GM19099 (cell line): Measurements from ENCODE around the gene HS3ST6.

Experiments used
- POLR2A ChIP-seq: IDR thresholded peaks from 3 replicates; pipeline ENCODE4 v1.6.1; 2011; ENCODE audit warnings: low read depth; ENCODE audit not compliant: insufficient read length; ENCODE audit errors: extremely low read depth

HS3ST6 gene

DNA sequence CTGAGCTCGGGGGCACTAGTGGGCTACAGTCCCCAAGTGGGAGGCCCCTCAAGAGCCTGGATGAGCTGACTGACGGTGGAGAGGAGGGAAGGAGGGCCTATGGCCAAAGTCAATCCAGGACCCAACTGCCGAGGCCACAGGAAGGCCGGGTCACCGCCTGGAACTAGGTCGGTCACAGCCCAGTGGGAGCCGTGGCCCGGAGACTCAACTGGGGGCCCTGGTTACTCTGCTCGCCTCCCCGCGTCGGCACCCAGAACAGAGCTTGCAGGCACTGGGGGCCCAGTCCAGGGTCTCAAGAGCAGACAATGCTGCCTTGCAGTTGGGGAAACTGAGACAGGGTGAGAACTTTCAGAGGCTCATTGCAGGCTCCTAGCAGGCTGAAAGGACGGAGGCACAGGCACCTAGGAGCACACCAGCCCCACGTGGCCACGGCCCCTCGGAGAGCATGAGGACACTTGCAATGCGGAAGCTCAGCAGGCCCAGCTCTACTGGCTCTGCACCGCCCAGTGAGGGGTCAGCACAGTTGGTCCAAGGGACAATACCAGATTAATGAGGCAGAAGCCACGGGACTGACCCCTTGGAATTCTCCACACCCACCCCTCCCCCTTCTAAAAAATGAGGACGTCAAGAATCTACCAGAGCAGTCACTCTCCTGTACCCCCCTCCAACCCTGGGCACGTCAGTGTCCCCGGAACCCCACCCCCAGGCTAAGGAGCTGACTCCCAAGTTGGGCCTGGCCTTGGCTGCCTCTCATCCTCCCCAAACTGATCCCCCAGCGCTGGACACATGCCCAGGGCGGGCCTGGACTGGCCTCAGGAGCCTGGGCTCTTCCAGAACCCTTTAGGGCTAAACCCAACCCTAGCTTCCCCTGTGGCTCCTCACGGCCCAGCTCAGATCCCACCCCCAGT lies 2.2 kb downstream of the HS3ST6 start:
- no peak for TF ChIP-seq POLR2A

DNA sequence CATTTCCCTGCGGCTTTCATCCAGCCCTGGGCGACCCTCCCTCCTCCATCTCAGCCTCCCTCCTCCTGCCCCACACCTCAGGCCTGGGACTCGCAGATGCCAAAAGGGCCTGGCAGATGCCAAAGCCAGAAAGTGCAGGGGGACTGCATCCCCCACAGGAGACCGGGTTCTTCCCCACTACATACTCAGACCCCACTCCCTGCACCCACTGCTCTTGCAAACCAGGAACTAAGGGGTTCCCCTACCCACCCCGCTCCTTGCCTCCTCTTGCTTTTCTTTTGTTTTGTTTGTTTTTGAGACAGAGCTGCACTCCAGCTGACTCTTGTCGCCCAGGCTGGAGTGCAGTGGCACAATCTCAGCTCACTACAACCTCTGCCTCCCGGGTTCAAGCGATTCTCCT lies 3.2 kb downstream of the HS3ST6 start:
- no peak for TF ChIP-seq POLR2A

DNA sequence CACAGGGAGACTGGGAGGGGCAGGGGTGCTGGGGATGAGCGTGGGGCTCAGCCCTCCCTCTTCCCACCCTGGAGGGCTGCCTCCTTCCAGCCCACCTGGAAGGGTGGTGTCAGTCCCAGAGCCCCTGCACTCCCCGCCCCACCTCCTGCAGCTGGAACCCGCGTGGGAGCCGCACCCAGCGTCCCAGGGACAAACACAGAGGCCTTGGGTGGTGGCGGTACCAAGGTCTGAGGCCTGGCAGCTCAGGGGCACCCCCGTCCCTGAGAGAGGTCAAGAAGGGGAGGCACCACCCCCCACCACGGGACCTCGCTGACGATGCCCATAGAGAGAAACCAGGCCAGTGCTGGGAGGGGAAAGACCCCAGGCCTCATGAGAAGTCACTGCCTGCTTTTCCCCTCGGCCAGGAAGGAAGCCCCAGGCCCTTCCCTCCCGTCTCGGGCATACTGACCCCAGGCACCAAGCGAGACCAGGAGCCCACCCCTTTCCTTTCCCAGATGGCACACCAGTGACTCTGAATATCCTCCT lies 4.1 kb downstream of the HS3ST6 start:
- TF ChIP-seq POLR2A: no peak

DNA sequence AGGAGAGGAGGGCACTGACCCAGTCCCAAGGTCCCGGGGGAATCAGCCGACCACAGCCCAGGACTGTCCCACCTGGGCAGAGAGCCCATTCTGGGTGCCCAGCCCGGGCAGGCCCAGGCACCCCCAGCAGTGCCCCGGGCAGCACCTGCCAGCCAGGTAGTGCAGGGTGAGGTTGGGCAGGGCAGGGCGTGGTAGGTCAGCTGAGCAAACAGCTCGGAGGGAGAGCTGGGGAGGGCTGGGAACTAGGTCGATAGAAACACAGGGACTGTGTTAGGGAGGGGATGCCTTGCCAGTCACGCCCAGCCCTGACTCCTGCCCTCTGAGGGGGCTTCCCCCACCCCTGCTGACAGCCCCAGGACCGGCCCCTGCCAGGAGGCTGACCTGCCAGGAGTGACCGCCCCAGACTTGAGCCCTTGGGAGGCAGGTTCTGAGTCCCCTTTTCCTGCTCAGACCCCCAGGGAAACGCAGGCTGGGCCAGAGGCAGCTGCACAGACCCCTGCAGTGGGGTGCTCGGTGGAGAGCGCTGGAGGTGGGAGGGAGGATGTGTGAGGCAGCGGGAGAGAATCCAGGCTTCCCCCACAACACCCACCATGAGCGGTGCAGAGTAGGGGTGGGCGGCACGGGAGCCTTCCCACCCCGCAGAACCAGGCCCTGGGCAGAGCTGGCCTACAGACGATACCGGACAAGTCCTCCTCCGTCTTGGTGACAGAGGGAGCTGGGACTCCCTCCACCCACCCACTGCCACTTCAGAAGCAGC lies 4.7 kb downstream of the HS3ST6 start:
- no peak for TF ChIP-seq POLR2A

DNA sequence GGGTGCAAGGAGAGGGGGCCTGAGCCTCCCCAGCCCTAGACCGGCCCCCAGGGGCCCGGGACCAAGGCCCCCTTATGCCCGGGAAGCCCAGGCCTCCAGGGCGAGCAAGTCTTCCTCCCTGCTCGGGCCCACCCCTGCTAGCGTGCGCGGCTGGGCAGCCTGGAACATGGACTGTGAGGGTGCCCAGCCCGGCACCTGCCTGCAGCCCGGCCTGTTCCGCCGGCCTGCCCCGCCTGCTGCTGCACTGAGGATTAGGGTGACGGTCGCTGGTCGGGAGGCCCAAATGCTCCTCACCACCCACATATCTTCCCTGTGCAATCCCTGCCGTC lies 6.0 kb downstream of the HS3ST6 start:
- TF ChIP-seq POLR2A: no peak

DNA sequence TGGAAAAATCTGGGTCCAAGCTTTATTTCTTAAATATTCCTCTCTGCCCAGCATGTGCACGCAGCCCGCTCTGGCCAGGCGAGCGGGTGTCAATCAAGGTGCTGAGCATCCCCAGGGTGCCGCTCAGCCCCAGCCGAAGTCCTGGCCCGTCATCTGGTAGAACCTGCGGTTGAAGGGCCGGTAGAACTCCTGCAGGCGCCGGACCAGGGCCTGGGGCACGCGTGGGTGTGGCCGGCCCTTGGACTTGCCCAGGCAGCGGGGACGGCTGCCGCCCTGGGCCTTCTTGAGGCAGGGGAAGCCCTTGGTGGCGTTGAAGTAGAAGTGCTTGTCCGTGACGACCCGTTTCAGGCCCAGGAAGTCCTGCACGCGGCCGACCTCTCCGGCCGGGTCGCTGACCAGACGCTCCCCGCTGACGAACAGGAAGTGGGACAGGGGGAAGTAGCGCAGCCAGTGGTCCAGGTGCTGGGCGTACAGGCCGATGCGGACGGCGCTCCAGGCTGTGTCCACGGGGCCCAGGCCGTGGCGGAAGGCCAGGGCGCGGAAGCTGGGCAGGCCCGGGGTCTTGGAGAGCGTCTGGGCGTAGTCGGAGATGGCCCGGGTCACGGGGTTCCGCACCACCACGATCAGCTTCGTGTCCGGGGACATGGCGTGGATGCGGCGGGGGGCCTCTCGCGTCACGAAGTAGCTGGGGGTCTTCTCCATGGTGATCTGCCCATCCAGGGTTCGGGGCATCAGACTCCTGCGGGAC lies 6.6 kb downstream of the HS3ST6 start:
- TF ChIP-seq POLR2A: no peak

DNA sequence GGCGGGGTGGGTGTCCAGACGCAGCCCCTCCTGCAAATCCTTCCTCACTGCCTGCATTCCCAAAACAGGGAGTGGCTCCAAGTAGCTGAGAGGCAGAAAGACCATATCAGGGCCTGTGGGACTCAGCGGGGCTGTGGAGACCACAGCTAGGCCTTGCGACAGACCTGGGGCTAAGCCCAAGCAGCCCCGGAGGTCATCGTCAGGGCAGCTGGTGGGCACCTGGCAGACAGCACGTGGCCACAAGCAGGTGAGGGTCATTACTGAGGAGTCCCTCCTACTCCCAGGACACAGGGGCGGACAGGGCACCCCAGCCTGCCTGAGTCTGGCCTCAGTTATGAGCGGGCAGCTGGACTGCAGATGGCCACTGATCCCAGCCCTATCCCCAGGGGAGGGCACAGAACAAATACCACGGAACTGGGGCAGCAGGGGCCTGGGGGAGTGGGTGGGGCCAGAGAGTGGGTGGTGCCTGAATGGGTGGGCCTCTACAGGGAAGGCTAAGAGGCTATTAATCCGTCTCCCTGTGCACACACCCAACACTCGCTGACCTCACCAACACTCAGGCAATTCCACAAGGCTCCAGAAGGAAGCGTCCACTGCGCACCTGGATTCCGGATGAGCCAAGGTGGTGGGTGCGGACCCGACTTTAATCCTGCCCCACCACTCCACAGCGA lies 8.5 kb downstream of the HS3ST6 start:
- no peak for TF ChIP-seq POLR2A

DNA sequence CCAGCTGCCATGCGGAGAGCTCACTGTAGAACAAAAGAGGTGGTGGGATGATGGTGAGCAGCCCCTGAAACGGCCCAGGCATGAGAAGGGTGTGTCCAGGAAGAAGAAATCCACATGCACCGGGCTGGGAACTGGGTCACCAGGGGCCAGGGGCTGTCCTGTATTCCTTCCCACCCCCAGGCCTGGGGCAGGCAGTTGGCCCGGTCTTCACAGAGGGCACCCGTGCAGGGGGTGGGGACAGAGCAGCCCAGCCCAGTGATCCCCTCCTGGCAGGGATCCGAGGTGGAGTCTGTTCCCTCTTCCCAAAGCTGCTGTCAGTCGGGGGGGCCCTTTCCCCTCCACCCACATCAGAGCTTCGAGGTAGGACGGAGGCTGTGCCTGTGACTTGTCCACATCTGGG lies 9.2 kb downstream of the HS3ST6 start:
- TF ChIP-seq POLR2A: no peak

DNA sequence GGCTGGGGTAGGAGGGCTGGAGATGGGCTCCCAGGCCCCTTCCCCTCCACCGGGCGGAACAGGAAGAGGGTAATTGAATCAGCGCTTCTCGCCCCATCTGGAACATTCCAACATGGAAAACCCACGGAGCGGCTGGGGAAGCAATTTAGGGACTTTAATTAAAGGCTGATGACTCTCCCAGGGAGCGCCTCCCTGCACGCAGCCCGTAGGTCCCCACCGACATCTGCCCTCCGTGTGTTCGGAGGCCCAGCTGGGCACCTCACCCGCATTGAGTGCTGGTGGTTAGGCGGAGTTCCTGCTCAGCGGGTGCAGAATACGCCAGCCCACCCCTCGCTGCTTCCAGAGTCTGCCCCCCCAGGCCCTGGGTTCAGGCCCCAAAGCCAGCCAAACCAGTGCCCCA lies 10.0 kb downstream of the HS3ST6 start:
- TF ChIP-seq POLR2A: no peak

DNA sequence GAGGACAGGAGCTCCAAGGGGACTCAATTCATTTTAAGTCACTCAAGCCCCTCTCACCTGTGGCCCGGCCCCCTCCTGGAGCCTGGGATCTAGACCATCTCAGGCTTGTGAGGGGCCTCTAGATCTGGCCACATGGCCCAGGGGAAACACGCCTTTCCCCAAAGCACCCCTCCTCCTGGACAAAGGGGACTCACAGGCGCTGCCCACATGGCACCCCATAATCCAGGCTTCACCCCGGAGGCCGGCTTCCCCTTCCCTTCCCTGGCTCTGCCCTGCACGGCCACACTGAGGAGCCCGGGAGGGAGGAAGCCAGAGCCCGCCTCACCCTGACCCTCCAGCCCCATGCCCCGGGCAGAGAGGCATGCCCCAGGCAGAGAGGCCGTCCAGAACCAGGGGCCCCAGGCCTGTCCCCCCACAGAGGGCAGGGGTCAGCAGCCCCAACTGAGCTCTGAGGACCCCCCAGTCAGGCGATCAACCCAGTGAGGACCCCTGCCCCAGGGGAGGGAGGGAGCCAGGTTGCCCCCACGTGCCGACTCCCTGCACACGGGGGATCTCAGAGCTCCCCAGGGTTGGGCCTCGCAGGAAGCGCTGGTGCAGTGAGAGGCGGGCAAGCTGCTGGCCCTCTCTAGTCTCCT lies 10.9 kb downstream of the HS3ST6 start:
- no peak for TF ChIP-seq POLR2A

DNA sequence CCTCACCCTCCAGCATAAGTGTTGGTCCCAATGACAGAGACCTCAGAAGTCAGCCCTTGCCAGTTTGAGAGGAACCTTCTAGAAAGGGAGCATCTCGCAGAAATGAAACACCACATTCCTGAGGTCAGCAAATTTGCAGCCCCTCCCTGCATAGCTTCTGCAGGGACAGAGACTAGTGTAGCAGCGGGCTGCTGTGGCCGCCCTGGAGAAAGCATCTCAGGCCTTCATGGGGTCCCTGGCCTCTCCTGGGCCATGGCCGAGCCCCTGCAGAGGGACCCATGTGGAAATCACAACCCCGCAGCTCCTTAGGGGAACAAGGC lies 11.4 kb downstream of the HS3ST6 start:
- TF ChIP-seq POLR2A: no peak

DNA sequence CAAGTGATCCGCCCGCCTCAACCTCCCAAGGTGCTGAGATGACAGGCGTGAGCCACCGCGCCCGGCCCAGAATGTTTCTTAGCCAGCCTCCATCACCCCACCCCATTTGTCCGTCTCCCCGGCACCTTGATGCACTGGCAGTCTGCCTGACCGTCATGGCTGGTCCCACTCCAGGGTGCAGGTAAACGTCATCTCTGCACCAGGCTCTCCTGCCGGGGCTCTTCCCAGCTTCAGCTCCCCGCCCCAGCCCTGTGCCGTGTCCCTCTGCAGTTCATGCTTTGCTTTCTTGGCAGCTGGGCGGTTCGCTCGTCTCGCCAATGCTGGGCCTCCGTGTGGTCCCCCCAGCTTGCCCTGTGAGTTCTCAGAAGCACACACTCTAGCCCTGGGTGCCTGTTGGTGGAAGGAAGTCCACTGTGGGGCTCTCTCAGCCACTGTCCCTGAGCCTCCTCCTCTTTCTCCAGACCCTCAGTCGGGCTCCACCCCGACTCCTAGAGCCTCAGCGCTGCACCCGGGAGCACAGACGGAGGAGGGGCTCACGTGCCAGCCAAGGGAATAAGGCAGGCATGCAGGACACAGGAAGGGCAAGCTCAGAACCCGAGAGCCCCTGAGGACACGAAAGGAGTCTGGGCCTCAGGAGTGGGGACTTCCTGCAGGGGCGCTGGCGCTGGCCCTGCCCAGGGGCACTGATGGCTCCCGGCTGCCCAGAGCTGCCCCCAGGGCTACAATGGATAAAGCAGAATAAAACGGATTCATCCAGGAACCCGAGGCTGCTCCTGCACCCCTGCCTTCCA lies 12.0 kb downstream of the HS3ST6 start:
- no peak for TF ChIP-seq POLR2A
